HEK293 (cell line): Measurements from ENCODE around the gene CCDC51.

Source experiments
- ZBTB1 ChIP-seq: fragments of 450-650 bp; formaldehyde crosslinking; IDR thresholded peaks from 2 replicates; pipeline ENCODE4 v1.5.1; 2016; ENCODE audit warnings: missing biosample characterization, missing genetic modification characterization
- ZNF121 ChIP-seq: fragments of 450-650 bp; formaldehyde crosslinking; IDR thresholded peaks from 2 replicates; pipeline ENCODE4 v1.5.1; 2016; ENCODE audit warnings: missing biosample characterization, missing genetic modification characterization
- ZNF132 ChIP-seq: fragments of 450-650 bp; formaldehyde crosslinking; IDR thresholded peaks from 2 replicates; pipeline ENCODE4 v1.5.1; 2017; ENCODE audit warnings: missing biosample characterization, missing genetic modification characterization, borderline replicate concordance
- ZNF138 ChIP-seq: fragments of 450-650 bp; formaldehyde crosslinking; IDR thresholded peaks from 2 replicates; pipeline ENCODE4 v1.5.1; 2016; ENCODE audit warnings: missing biosample characterization, missing genetic modification characterization, borderline replicate concordance
- ZNF155 ChIP-seq: fragments of 450-650 bp; formaldehyde crosslinking; IDR thresholded peaks from 2 replicates; pipeline ENCODE4 v1.5.1; 2016; ENCODE audit warnings: missing biosample characterization, missing genetic modification characterization
- ZNF423 ChIP-seq: fragments of 450-650 bp; formaldehyde crosslinking; IDR thresholded peaks from 2 replicates; pipeline ENCODE4 v1.5.1; 2016; ENCODE audit warnings: missing biosample characterization, missing genetic modification characterization
- ZNF76 ChIP-seq: fragments of 450-650 bp; formaldehyde crosslinking; IDR thresholded peaks from 2 replicates; pipeline ENCODE4; 2016; ENCODE audit warnings: low read depth, missing biosample characterization, missing genetic modification characterization, borderline replicate concordance
- ZSCAN23 ChIP-seq: fragments of 450-650 bp; formaldehyde crosslinking; IDR thresholded peaks from 2 replicates; pipeline ENCODE4 v1.5.1; 2016; ENCODE audit warnings: missing biosample characterization, missing genetic modification characterization
- ZXDB ChIP-seq: fragments of 450-650 bp; formaldehyde crosslinking; IDR thresholded peaks from 2 replicates; pipeline ENCODE4 v1.5.1; 2016; ENCODE audit warnings: missing biosample characterization, missing genetic modification characterization
- TF ChIP-seq, protein P1 (sequence below): fragments of 450-650 bp; formaldehyde crosslinking; IDR thresholded peaks from 2 replicates; pipeline ENCODE4 v1.5.1; 2016; ENCODE audit warnings: missing biosample characterization, missing genetic modification characterization
- TF ChIP-seq, protein P2 (sequence below): fragments of 450-650 bp; formaldehyde crosslinking; IDR thresholded peaks from 2 replicates; pipeline ENCODE4 v1.5.1; 2016; ENCODE audit warnings: missing biosample characterization, missing genetic modification characterization, low read depth
- TF ChIP-seq, protein P3 (sequence below): fragments of 450-650 bp; formaldehyde crosslinking; IDR thresholded peaks from 2 replicates; pipeline ENCODE4 v1.5.1; 2016; ENCODE audit warnings: missing biosample characterization, missing genetic modification characterization
- TF ChIP-seq, protein P4 (sequence below): fragments of 450-650 bp; formaldehyde crosslinking; conservative IDR thresholded peaks from 2 replicates; pipeline ENCODE4 v1.5.1; 2016; ENCODE audit warnings: low read depth, missing biosample characterization, missing genetic modification characterization

DNA sequence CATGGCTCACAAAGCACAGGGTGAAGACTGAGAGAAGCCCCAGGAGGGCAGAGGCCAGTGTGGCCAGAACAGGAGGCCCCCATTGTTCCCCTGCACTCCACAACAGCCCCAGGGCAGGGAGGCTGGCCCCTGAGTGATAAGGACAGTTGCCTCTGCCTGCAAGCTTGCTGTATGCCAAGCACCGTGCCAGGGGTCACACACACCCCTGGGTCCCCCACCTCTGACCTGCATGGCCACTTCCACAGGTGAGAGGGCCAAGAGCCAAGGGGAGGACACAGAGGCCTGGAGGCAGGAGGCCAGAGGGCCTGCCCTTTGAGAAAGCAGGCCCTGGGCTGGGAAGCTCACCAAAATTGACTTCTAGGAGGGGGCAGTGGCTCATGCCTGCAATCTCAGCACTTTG, 30.4 kb upstream of the CCDC51 start:
- TF ChIP-seq, protein P1, sequence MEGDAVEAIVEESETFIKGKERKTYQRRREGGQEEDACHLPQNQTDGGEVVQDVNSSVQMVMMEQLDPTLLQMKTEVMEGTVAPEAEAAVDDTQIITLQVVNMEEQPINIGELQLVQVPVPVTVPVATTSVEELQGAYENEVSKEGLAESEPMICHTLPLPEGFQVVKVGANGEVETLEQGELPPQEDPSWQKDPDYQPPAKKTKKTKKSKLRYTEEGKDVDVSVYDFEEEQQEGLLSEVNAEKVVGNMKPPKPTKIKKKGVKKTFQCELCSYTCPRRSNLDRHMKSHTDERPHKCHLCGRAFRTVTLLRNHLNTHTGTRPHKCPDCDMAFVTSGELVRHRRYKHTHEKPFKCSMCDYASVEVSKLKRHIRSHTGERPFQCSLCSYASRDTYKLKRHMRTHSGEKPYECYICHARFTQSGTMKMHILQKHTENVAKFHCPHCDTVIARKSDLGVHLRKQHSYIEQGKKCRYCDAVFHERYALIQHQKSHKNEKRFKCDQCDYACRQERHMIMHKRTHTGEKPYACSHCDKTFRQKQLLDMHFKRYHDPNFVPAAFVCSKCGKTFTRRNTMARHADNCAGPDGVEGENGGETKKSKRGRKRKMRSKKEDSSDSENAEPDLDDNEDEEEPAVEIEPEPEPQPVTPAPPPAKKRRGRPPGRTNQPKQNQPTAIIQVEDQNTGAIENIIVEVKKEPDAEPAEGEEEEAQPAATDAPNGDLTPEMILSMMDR (tag by site-specific recombination), result no peak
- TF ChIP-seq ZNF138 (tag by site-specific recombination), result no peak
- no peak for TF ChIP-seq ZNF121 (tag by site-specific recombination)
- TF ChIP-seq, protein P2, sequence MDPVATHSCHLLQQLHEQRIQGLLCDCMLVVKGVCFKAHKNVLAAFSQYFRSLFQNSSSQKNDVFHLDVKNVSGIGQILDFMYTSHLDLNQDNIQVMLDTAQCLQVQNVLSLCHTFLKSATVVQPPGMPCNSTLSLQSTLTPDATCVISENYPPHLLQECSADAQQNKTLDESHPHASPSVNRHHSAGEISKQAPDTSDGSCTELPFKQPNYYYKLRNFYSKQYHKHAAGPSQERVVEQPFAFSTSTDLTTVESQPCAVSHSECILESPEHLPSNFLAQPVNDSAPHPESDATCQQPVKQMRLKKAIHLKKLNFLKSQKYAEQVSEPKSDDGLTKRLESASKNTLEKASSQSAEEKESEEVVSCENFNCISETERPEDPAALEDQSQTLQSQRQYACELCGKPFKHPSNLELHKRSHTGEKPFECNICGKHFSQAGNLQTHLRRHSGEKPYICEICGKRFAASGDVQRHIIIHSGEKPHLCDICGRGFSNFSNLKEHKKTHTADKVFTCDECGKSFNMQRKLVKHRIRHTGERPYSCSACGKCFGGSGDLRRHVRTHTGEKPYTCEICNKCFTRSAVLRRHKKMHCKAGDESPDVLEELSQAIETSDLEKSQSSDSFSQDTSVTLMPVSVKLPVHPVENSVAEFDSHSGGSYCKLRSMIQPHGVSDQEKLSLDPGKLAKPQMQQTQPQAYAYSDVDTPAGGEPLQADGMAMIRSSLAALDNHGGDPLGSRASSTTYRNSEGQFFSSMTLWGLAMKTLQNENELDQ (tag by site-specific recombination), result no peak
- TF ChIP-seq ZBTB1, result no peak
- TF ChIP-seq ZXDB (tag by site-specific recombination), result no peak
- TF ChIP-seq, protein P3, sequence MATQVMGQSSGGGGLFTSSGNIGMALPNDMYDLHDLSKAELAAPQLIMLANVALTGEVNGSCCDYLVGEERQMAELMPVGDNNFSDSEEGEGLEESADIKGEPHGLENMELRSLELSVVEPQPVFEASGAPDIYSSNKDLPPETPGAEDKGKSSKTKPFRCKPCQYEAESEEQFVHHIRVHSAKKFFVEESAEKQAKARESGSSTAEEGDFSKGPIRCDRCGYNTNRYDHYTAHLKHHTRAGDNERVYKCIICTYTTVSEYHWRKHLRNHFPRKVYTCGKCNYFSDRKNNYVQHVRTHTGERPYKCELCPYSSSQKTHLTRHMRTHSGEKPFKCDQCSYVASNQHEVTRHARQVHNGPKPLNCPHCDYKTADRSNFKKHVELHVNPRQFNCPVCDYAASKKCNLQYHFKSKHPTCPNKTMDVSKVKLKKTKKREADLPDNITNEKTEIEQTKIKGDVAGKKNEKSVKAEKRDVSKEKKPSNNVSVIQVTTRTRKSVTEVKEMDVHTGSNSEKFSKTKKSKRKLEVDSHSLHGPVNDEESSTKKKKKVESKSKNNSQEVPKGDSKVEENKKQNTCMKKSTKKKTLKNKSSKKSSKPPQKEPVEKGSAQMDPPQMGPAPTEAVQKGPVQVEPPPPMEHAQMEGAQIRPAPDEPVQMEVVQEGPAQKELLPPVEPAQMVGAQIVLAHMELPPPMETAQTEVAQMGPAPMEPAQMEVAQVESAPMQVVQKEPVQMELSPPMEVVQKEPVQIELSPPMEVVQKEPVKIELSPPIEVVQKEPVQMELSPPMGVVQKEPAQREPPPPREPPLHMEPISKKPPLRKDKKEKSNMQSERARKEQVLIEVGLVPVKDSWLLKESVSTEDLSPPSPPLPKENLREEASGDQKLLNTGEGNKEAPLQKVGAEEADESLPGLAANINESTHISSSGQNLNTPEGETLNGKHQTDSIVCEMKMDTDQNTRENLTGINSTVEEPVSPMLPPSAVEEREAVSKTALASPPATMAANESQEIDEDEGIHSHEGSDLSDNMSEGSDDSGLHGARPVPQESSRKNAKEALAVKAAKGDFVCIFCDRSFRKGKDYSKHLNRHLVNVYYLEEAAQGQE (tag by site-specific recombination), result no peak
- TF ChIP-seq ZNF76 (tag by site-specific recombination), result no peak
- TF ChIP-seq ZNF423, result no peak
- TF ChIP-seq ZNF155 (tag by site-specific recombination), result no peak
- TF ChIP-seq, protein P4, sequence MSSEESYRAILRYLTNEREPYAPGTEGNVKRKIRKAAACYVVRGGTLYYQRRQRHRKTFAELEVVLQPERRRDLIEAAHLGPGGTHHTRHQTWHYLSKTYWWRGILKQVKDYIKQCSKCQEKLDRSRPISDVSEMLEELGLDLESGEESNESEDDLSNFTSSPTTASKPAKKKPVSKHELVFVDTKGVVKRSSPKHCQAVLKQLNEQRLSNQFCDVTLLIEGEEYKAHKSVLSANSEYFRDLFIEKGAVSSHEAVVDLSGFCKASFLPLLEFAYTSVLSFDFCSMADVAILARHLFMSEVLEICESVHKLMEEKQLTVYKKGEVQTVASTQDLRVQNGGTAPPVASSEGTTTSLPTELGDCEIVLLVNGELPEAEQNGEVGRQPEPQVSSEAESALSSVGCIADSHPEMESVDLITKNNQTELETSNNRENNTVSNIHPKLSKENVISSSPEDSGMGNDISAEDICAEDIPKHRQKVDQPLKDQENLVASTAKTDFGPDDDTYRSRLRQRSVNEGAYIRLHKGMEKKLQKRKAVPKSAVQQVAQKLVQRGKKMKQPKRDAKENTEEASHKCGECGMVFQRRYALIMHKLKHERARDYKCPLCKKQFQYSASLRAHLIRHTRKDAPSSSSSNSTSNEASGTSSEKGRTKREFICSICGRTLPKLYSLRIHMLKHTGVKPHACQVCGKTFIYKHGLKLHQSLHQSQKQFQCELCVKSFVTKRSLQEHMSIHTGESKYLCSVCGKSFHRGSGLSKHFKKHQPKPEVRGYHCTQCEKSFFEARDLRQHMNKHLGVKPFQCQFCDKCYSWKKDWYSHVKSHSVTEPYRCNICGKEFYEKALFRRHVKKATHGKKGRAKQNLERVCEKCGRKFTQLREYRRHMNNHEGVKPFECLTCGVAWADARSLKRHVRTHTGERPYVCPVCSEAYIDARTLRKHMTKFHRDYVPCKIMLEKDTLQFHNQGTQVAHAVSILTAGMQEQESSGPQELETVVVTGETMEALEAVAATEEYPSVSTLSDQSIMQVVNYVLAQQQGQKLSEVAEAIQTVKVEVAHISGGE (tag by site-specific recombination), result no peak
- TF ChIP-seq ZSCAN23 (tag by site-specific recombination), result no peak
- TF ChIP-seq ZNF132 (tag by site-specific recombination), result no peak
